IMR-90 (cell line): ENCODE data around the gene TP53BP1. TPM values are rescaled to one million over a fixed set of nuclear protein-coding genes. Genes with fewer than 3 reads are reported as not detected.

Experiments
- ATAC-seq: fragments of 200-7000 bp; cut with Tn5 transposase; 2 replicates; pipeline ENCODE4 v1.9.1; 2020; ENCODE audit warnings: low read depth, mild to moderate bottlenecking, moderate library complexity
- BruUV-seq: library from RNA; stranded (reverse); fragments of 400-500 nt; replicated peaks from 2 replicates; lab custom pipeline; 2021; lab: Mats Ljungman, UMichigan
- CTCF ChIA-PET: fragments of 300-600 bp; formaldehyde crosslinking; extraction: SDS; loops from one replicate; lab custom pipeline; 2021; ENCODE audit warnings: antibody characterized with exemption; lab: Yijun Ruan, JAX
- POLR2A ChIA-PET: fragments of 300-600 bp; sonication (Branson Sonifier 250); formaldehyde crosslinking; loops from one replicate; lab custom pipeline; 2022; ENCODE audit warnings: antibody characterized with exemption; ENCODE audit not compliant: unreplicated experiment; lab: Charles Lee
- DNase-seq: peaks from one replicate; pipeline ENCODE4 v3.0.0; 2013
- H2AFZ ChIP-seq: replicated peaks from 2 replicates; pipeline ENCODE3; 2013; ENCODE audit warnings: low read length, mild to moderate bottlenecking; ENCODE audit not compliant: poor library complexity
- H2AK5ac ChIP-seq: 2 replicates; pipeline ENCODE4 v1.6.1; 2013; ENCODE audit warnings: low read depth, low read length, inconsistent platforms
- H2AK9ac ChIP-seq: replicated peaks from 2 replicates; pipeline ENCODE3; 2013; ENCODE audit warnings: mild to moderate bottlenecking, low read depth, low read length, moderate library complexity; ENCODE audit not compliant: poor library complexity
- H2BK120ac ChIP-seq: 2 replicates; pipeline ENCODE4 v1.6.1; 2013; ENCODE audit warnings: low read depth, low read length, inconsistent platforms
- H2BK15ac ChIP-seq: 3 replicates; pipeline ENCODE4 v1.6.1; 2013; ENCODE audit warnings: low read depth, low read length, inconsistent platforms
- H2BK20ac ChIP-seq: 2 replicates; pipeline ENCODE4 v1.6.1; 2013; ENCODE audit warnings: low read depth, mild to moderate bottlenecking, inconsistent platforms, low read length, moderate library complexity
- H2BK5ac ChIP-seq: 2 replicates; pipeline ENCODE4 v1.6.1; 2013; ENCODE audit warnings: mild to moderate bottlenecking, low read depth, low read length, inconsistent platforms; ENCODE audit not compliant: poor library complexity, severe bottlenecking
- H3K14ac ChIP-seq: replicated peaks from 2 replicates; pipeline ENCODE4 v1.6.1; 2013; ENCODE audit warnings: low read depth, low read length, inconsistent platforms
- H3K18ac ChIP-seq: 2 replicates; pipeline ENCODE4 v1.6.1; 2013; ENCODE audit warnings: low read depth, low read length, control low read depth
- H3K23ac ChIP-seq: 2 replicates; pipeline ENCODE4 v1.6.1; 2013; ENCODE audit warnings: low read depth, low read length, inconsistent platforms
- H3K27ac ChIP-seq: 2 replicates; pipeline ENCODE4 v1.5.1; 2013; ENCODE audit warnings: mild to moderate bottlenecking, control low read depth, low read length; ENCODE audit not compliant: insufficient read depth
- H3K27me3 ChIP-seq: 2 replicates; pipeline ENCODE4 v1.6.1; 2013; ENCODE audit warnings: low read length; ENCODE audit not compliant: control insufficient read depth, insufficient read depth
- H3K36me3 ChIP-seq: 2 replicates; pipeline ENCODE4 v1.6.1; 2013; ENCODE audit warnings: low read length, mixed read lengths; ENCODE audit not compliant: control insufficient read depth, insufficient read depth
- H3K4ac ChIP-seq: 2 replicates; pipeline ENCODE4 v1.6.1; 2013; ENCODE audit warnings: low read depth, low read length, inconsistent platforms
- H3K4me1 ChIP-seq: 2 replicates; pipeline ENCODE4 v1.6.1; 2013; ENCODE audit warnings: low read length, mixed read lengths; ENCODE audit not compliant: control insufficient read depth, insufficient read depth
- H3K4me2 ChIP-seq: 2 replicates; pipeline ENCODE4 v1.6.1; 2013; ENCODE audit warnings: low read depth, mild to moderate bottlenecking, control low read depth, low read length, moderate library complexity
- H3K4me3 ChIP-seq: 2 replicates; pipeline ENCODE4 v1.5.1; 2013; ENCODE audit warnings: low read depth, mild to moderate bottlenecking, control low read depth, low read length, moderate library complexity; ENCODE audit not compliant: insufficient read depth
- H3K56ac ChIP-seq: 2 replicates; pipeline ENCODE4 v1.6.1; 2013; ENCODE audit warnings: low read length, inconsistent platforms; ENCODE audit not compliant: insufficient read depth; ENCODE audit errors: extremely low read depth
- H3K79me1 ChIP-seq, 2 experiments: 2 replicates each; pipeline ENCODE4 v1.6.1; 2013; ENCODE audit warnings: low read length in 2 of 2, inconsistent platforms in 1 of 2, low read depth in 1 of 2
- H3K9ac ChIP-seq: 2 replicates; pipeline ENCODE4 v1.6.1; 2013; ENCODE audit warnings: low read depth, low read length, control low read depth
- H3K9me1 ChIP-seq: 2 replicates; pipeline ENCODE4 v1.6.1; 2013; ENCODE audit warnings: low read length, inconsistent platforms; ENCODE audit not compliant: insufficient read depth
- H3K9me3 ChIP-seq: 2 replicates; pipeline ENCODE4 v1.6.1; 2013; ENCODE audit warnings: low read length; ENCODE audit not compliant: control insufficient read depth, insufficient read depth
- H4K20me1 ChIP-seq: 2 replicates; pipeline ENCODE4 v1.6.1; 2013; ENCODE audit warnings: low read length, inconsistent platforms; ENCODE audit not compliant: insufficient read depth
- H4K5ac ChIP-seq: 2 replicates; pipeline ENCODE4 v1.6.1; 2013; ENCODE audit warnings: mild to moderate bottlenecking, low read depth, low read length, control low read depth
- H4K8ac ChIP-seq, 2 experiments: 2 replicates each; pipeline ENCODE4 v1.6.1; 2013; ENCODE audit warnings: low read depth in 2 of 2, low read length in 2 of 2, control low read depth in 1 of 2, inconsistent platforms in 1 of 2
- H4K91ac ChIP-seq: 2 replicates; pipeline ENCODE4 v1.6.1; 2013; ENCODE audit warnings: low read depth, low read length, inconsistent platforms; ENCODE audit not compliant: insufficient read depth
- BHLHE40 ChIP-seq: fragments of 150-350 bp; IDR thresholded peaks from 2 replicates; pipeline ENCODE4 v1.6.1; 2016; ENCODE audit warnings: mild to moderate bottlenecking, low read depth, low read length
- CEBPB ChIP-seq: IDR thresholded peaks from 2 replicates; pipeline ENCODE4 v1.6.1; 2012; ENCODE audit warnings: low read depth, low read length, improper control_type of control experiment
- CHD1 ChIP-seq: IDR thresholded peaks from 2 replicates; pipeline ENCODE4 v1.6.1; 2012; ENCODE audit warnings: low read depth, low read length, improper control_type of control experiment
- MAFK ChIP-seq: IDR thresholded peaks from 2 replicates; pipeline ENCODE4 v1.6.1; 2012; ENCODE audit warnings: low read depth, low read length, improper control_type of control experiment
- MXI1 ChIP-seq: IDR thresholded peaks from 2 replicates; pipeline ENCODE4 v1.6.1; 2012; ENCODE audit warnings: low read depth, mild to moderate bottlenecking, low read length, moderate library complexity, borderline replicate concordance
- POLR2A ChIP-seq: IDR thresholded peaks from 2 replicates; pipeline ENCODE4 v1.6.1; 2012; ENCODE audit warnings: mild to moderate bottlenecking, low read depth, low read length
- RCOR1 ChIP-seq: IDR thresholded peaks from 2 replicates; pipeline ENCODE4 v1.6.1; 2012; ENCODE audit warnings: mild to moderate bottlenecking, low read length, improper control_type of control experiment; ENCODE audit not compliant: insufficient replicate concordance
- RFX5 ChIP-seq: IDR thresholded peaks from 2 replicates; pipeline ENCODE4 v1.8.0; 2012; ENCODE audit warnings: low read depth, mild to moderate bottlenecking, low read length, moderate library complexity
- SMC3 ChIP-seq: fragments of 150-350 bp; IDR thresholded peaks from 2 replicates; pipeline ENCODE4 v1.6.1; 2016; ENCODE audit warnings: low read depth, mild to moderate bottlenecking, antibody characterized with exemption, low read length, moderate library complexity
- WGBS, 2 experiments: methylation state at CpG; one replicate each; pipeline versions ENCODE4 v1.1.5 to v1.1.7; 2013; ENCODE audit warnings: missing lambda C conversion rate in 2 of 2; ENCODE audit not compliant: insufficient read length in 1 of 2; ENCODE audit errors: extremely low coverage in 2 of 2; 5-methylcytosine and 5-hydroxymethylcytosine counted together
- dilution Hi-C: fragments of 300-500 bp; cut with HindIII; formaldehyde crosslinking; loops from one replicate; pipeline ENCODE4 v1.14.3; 2018; ENCODE audit warnings: low sequenced_read_pairs; ENCODE audit not compliant: unreplicated experiment
- in situ Hi-C: fragments of 300-500 bp; cut with MboI; formaldehyde crosslinking; loops from 3 replicates; pipeline ENCODE4 v1.14.3; 2019; ENCODE audit warnings: low sequenced_read_pairs, inconsistent platforms, mixed read lengths
- intact Hi-C: fragments of 100-400 bp; cut with micrococcal nuclease; formaldehyde crosslinking; loops from 2 replicates; pipeline ENCODE4 v1.10.0; 2022
- polyA plus RNA-seq, 3 experiments: library from polyadenylated mRNA; depleted of rRNA; stranded (reverse); fragments of >200 nt; gene quantifications; 2 replicates each; pipeline ENCODE4 v1.2.3, GENCODE V29; 2012; ENCODE audit warnings: low replicate concordance in 1 of 3
- total RNA-seq: library from RNA; depleted of rRNA; stranded (reverse); fragments of >200 nt; gene quantifications from 2 replicates; pipeline ENCODE4 v1.2.3, GENCODE V29; 2012
- TF ChIP-seq, protein P1 (sequence below): conservative IDR thresholded peaks from 2 replicates; pipeline ENCODE4 v1.5.1; 2012; ENCODE audit warnings: mild to moderate bottlenecking, low read depth, low read length, improper control_type of control experiment
- TF ChIP-seq, protein P2 (sequence below): fragments of 150-350 bp; IDR thresholded peaks from 2 replicates; pipeline ENCODE4 v1.6.1; 2016; ENCODE audit warnings: low read depth, mild to moderate bottlenecking, low read length, moderate library complexity, borderline replicate concordance

TP53BP1 gene
- total and polyA plus RNA-seq, 2 of the 4 experiments (the other 2 are of a cell fraction) = 36.3 to 64.5 TPM

DNA sequence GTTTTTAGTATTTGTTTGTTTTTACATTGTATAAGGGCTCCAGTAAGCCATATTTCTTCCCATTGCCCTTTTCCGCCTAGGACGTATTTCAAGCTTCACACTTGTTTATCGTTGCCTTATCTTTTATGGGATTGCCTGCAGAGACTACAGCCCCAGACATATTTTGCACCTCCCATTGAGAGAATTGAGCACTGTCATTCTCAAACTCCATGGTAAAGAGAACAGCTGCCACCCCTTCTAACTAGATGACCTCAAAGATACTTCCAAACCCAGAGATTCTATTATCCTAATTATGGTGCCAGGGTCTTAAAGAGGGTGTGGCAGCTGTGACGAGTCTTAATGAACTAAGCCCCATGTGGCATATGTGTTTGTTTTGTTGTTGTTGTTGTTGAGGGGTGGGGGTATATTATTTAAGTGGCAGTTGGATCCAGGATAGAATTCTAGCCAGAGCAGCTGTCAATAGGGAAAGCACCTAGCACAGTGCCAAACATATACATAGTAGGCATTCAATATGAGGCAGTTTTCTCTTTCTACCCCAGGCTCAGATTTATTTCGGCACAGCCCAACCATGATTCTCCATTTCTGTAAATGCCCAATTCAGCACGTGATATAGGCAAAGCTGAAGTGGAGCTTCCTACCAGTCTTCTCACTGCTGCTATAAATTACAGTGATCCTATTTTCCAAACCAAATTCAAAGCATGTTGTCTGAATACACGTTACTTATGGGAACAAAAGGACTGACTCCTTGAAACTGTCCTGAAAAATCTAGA is 932 bp upstream of the TP53BP1 start:
- DNase-seq = no peak
- TF ChIP-seq POLR2A (no peak), MXI1 (no peak), CHD1 (no peak), CEBPB (no peak), BHLHE40 (no peak), SMC3 (no peak), RCOR1 (no peak), MAFK (no peak), RFX5 (no peak)
- TF ChIP-seq, protein P1, sequence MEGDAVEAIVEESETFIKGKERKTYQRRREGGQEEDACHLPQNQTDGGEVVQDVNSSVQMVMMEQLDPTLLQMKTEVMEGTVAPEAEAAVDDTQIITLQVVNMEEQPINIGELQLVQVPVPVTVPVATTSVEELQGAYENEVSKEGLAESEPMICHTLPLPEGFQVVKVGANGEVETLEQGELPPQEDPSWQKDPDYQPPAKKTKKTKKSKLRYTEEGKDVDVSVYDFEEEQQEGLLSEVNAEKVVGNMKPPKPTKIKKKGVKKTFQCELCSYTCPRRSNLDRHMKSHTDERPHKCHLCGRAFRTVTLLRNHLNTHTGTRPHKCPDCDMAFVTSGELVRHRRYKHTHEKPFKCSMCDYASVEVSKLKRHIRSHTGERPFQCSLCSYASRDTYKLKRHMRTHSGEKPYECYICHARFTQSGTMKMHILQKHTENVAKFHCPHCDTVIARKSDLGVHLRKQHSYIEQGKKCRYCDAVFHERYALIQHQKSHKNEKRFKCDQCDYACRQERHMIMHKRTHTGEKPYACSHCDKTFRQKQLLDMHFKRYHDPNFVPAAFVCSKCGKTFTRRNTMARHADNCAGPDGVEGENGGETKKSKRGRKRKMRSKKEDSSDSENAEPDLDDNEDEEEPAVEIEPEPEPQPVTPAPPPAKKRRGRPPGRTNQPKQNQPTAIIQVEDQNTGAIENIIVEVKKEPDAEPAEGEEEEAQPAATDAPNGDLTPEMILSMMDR = no peak
- TF ChIP-seq, protein P2, sequence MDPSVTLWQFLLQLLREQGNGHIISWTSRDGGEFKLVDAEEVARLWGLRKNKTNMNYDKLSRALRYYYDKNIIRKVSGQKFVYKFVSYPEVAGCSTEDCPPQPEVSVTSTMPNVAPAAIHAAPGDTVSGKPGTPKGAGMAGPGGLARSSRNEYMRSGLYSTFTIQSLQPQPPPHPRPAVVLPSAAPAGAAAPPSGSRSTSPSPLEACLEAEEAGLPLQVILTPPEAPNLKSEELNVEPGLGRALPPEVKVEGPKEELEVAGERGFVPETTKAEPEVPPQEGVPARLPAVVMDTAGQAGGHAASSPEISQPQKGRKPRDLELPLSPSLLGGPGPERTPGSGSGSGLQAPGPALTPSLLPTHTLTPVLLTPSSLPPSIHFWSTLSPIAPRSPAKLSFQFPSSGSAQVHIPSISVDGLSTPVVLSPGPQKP = no peak
- Histone ChIP-seq H2BK15ac (peak overlapping the region; percentile 29; the same call in 1 of the 3 replicates), H3K79me1 (peaks cover 12 to 29% of the 10 kb centered on the region in 2 experiments; a peak in 3 of 4 replicates), H4K20me1 (peaks cover 4% of the 10 kb centered on the region; the same call in 1 of the 2 replicates), H3K36me3 (peaks cover 4% of the 10 kb centered on the region), H4K5ac (peak overlapping the region; percentile 66), H2AK9ac (no peak overlapping the region), H3K9me1 (0 out of 2 replicates have a peak, but pooled peaks cover 2% of the 10 kb centered on the region), H3K9ac (peak overlapping the region; percentile 47), H3K4ac (peak overlapping the region; percentile 76; the same call in 1 of the 2 replicates), H2BK5ac (no peak overlapping the region), H3K56ac (0 out of 2 replicates have a peak overlapping the region, but pooled peaks have one; percentile 28), H4K8ac (peak overlapping the region; percentile 21 to 97; a peak in 2 of 4 replicates), H3K9me3 (no peaks in the 10 kb centered on the region), H3K14ac (peak overlapping the region; percentile 96), H2AK5ac (no peak overlapping the region), H2AFZ (peak overlapping the region; percentile 99), H2BK20ac (no peak overlapping the region), H3K18ac (no peak overlapping the region), H3K4me1 (peaks cover 3% of the 10 kb centered on the region; the same call in 1 of the 2 replicates), H3K4me2 (peak overlapping the region; percentile 96), H2BK120ac (peak overlapping the region; percentile 80; the same call in 1 of the 2 replicates), H3K27ac (no peak overlapping the region), H3K4me3 (no peak overlapping the region), H3K27me3 (no peaks in the 10 kb centered on the region), H4K91ac (no peak overlapping the region; the same call in 1 of the 2 replicates), H3K23ac (peak overlapping the region; percentile 81)
- in situ Hi-C loops = no loop called here
- 0% methylated on average over 2 of the region's 7 CpGs; no CpG with 5 or more reads in 1 of the 2 experiments for WGBS, 2 experiments
- dilution Hi-C loops = no loop called here
- ChIA-PET CTCF (interaction anchor here (1.1 to 2.3 kb wide), 2 partner anchors 17 to 21 kb away, joined by 4 to 8 read pairs; no protein-coding TSS in a partner anchor), POLR2A (no interaction called here)
- intact Hi-C loops = loop anchor here (2.0 kb wide), 1 partner anchor 23 kb away; the partner anchor contains the start of gene MAP1A
- no TSS peak for BruUV-seq
- no peak for ATAC-seq
